ENCODE measurements around the gene TREH.

The TREH gene

GRCh38 chr11:118645066-118645715 is 34.3 kb downstream of the TREH start:
- DNase-seq, result no peak

GRCh38 chr11:118644496-118644895 is 35.0 kb downstream of the TREH start:
- no peak for DNase-seq

- no peak for DNase-seq
These were observed 35.5 kb downstream of the TREH start for GRCh38 chr11:118643995-118644345.

GRCh38 chr11:118643142-118643994 is 36.1 kb downstream of the TREH start:
- no peak for DNase-seq

GRCh38 chr11:118641397-118642019 is 37.9 kb downstream of the TREH start:
- no peak for DNase-seq

GRCh38 chr11:118640332-118641154 is 38.9 kb downstream of the TREH start:
- DNase-seq, result no peak

- no peak for DNase-seq
These were observed 39.6 kb downstream of the TREH start for GRCh38 chr11:118639899-118640298.

- DNase-seq, result no peak
These were observed 40.7 kb downstream of the TREH start for GRCh38 chr11:118638726-118639125.

- no peak for DNase-seq
These were observed 42.7 kb downstream of the TREH start for GRCh38 chr11:118636569-118637290.

GRCh38 chr11:118635642-118636041 is 43.8 kb downstream of the TREH start:
- no peak for DNase-seq

- no peak for DNase-seq
These were observed 44.2 kb downstream of the TREH start for GRCh38 chr11:118635237-118635591.

GRCh38 chr11:118634431-118635236 is 44.8 kb downstream of the TREH start:
- no peak for DNase-seq

- no peak for DNase-seq
These were observed 45.5 kb downstream of the TREH start for GRCh38 chr11:118633979-118634378.

GRCh38 chr11:118633319-118633690 is 46.1 kb downstream of the TREH start:
- DNase-seq, result no peak

GRCh38 chr11:118632577-118633318 is 46.7 kb downstream of the TREH start:
- no peak for DNase-seq

GRCh38 chr11:118631142-118631909 is 48.1 kb downstream of the TREH start:
- DNase-seq, result no peak

- no peak for DNase-seq
These were observed 49.4 kb downstream of the TREH start for GRCh38 chr11:118629761-118630661.

GRCh38 chr11:118628861-118629549 is 50.4 kb downstream of the TREH start:
- DNase-seq, result no peak
